K562 (cell line): ENCODE data around the gene PRDM1. TPM values are rescaled to one million over a fixed set of nuclear protein-coding genes. Genes with fewer than 3 reads are reported as not detected.
A peak's percentile ranks its signal among the peaks of the same experiment; 100 is the strongest.

Source experiments
- BRD9 ChIP-seq: fragments of 450-650 bp; IDR thresholded peaks from 2 replicates; pipeline ENCODE4 v1.6.1; 2018; ENCODE audit warnings: low read depth; ENCODE audit not compliant: partially characterized antibody
- E2F1 ChIP-seq: sonication (generic); formaldehyde crosslinking; IDR thresholded peaks from 2 replicates; pipeline ENCODE4 v1.8.1; 2023; ENCODE audit warnings: mild to moderate bottlenecking, missing genetic modification reagents, moderate library complexity
- L3MBTL2 ChIP-seq: fragments of 450-650 bp; IDR thresholded peaks from 2 replicates; pipeline ENCODE4 v1.6.1; 2016; ENCODE audit warnings: mild to moderate bottlenecking, moderate library complexity
- NFIC ChIP-seq: fragments of 450-650 bp; IDR thresholded peaks from 2 replicates; pipeline ENCODE4 v1.6.1; 2017; ENCODE audit warnings: mild to moderate bottlenecking, inconsistent platforms
- PURB ChIP-seq: sonication (generic); formaldehyde crosslinking; IDR thresholded peaks from 2 replicates; pipeline ENCODE4 v1.9.0; 2021; ENCODE audit warnings: low read depth, mild to moderate bottlenecking, missing genetic modification reagents
- polyA plus RNA-seq, 8 experiments: library from polyadenylated mRNA; depleted of rRNA in 4 of 8; stranded (reverse) in 5 of 8; unstranded in 3 of 8; fragments of >200 nt; fragmentation: Nextera tagmentation in 2 of 8; fragmentation: Illumina TruSeq in 1 of 8; extraction: Ambion mirVana in 2 of 8; extraction: Trizol in 1 of 8; gene quantifications; 2 replicates each; pipeline versions ENCODE4 v1.2.1 to v1.2.3, GENCODE V29; 2011 to 2014; ENCODE audit warnings: inconsistent platforms in 1 of 8, missing spikeins in 1 of 8
- total RNA-seq, 7 experiments: library from RNA; depleted of rRNA in 6 of 7; stranded (reverse); fragments of >200 nt in 6 of 7; fragmentation: Illumina TruSeq in 2 of 7; extraction: Trizol in 2 of 7; gene quantifications; 2 replicates each; pipeline versions ENCODE4 v1.2.1 to v1.2.3, GENCODE V29; 2011 to 2021; ENCODE audit warnings: low replicate concordance in 1 of 7
- TF ChIP-seq, protein P1 (sequence below), 2 experiments: fragments of 450-650 bp; formaldehyde crosslinking in 1 of 2; IDR thresholded peaks; 2 replicates each; pipeline versions ENCODE4 v1.4.0 to v1.6.1; 2014 to 2020; ENCODE audit warnings: mild to moderate bottlenecking in 2 of 2, borderline replicate concordance in 1 of 2, low read depth in 1 of 2
- TF ChIP-seq, protein P2 (sequence below): fragments of 450-650 bp; IDR thresholded peaks from 2 replicates; pipeline ENCODE4 v1.6.1; 2016; ENCODE audit warnings: mild to moderate bottlenecking, moderate library complexity

The PRDM1 gene
- total and polyA plus RNA-seq, 9 of the 15 experiments (the other 6 are each of a cell fraction or from before 2014, with no cell fraction given): 0.09 to 0.89 (median 0.27) TPM

DNA sequence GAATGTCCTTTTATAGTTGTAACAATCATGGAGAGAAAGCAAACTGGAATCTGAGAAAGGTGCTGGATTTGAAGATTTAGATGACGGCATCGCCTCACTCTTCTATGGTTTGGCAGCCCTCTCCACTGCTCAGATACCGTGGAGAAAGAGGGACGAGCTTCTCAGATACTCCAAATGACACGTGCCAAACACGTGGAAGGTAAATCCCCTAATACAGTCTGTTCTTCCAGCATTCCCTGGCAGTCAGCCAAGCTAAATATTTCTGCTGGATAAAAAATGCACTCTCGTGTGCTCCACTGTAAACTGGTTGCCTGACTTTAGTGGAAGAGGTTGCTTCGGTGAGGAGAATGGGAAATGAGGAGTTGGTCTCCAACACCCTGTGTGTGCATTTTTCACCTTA, 16.7 kb upstream of the PRDM1 start (continued):
- TF ChIP-seq, protein P1, sequence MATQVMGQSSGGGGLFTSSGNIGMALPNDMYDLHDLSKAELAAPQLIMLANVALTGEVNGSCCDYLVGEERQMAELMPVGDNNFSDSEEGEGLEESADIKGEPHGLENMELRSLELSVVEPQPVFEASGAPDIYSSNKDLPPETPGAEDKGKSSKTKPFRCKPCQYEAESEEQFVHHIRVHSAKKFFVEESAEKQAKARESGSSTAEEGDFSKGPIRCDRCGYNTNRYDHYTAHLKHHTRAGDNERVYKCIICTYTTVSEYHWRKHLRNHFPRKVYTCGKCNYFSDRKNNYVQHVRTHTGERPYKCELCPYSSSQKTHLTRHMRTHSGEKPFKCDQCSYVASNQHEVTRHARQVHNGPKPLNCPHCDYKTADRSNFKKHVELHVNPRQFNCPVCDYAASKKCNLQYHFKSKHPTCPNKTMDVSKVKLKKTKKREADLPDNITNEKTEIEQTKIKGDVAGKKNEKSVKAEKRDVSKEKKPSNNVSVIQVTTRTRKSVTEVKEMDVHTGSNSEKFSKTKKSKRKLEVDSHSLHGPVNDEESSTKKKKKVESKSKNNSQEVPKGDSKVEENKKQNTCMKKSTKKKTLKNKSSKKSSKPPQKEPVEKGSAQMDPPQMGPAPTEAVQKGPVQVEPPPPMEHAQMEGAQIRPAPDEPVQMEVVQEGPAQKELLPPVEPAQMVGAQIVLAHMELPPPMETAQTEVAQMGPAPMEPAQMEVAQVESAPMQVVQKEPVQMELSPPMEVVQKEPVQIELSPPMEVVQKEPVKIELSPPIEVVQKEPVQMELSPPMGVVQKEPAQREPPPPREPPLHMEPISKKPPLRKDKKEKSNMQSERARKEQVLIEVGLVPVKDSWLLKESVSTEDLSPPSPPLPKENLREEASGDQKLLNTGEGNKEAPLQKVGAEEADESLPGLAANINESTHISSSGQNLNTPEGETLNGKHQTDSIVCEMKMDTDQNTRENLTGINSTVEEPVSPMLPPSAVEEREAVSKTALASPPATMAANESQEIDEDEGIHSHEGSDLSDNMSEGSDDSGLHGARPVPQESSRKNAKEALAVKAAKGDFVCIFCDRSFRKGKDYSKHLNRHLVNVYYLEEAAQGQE (IDR thresholded peaks at IDR 0.05; ENCODE audit: borderline replicate concordance): no peak
- TF ChIP-seq, protein P1 (CRISPR knock-in tag; IDR thresholded peaks at IDR 0.05; ENCODE audit: low read depth): no peak
- TF ChIP-seq L3MBTL2 (peak; percentile 80), E2F1 (CRISPR knock-in tag) (no peak), NFIC (peak; percentile 78), BRD9 (no peak), PURB (CRISPR knock-in tag) (no peak)
- TF ChIP-seq, protein P2, sequence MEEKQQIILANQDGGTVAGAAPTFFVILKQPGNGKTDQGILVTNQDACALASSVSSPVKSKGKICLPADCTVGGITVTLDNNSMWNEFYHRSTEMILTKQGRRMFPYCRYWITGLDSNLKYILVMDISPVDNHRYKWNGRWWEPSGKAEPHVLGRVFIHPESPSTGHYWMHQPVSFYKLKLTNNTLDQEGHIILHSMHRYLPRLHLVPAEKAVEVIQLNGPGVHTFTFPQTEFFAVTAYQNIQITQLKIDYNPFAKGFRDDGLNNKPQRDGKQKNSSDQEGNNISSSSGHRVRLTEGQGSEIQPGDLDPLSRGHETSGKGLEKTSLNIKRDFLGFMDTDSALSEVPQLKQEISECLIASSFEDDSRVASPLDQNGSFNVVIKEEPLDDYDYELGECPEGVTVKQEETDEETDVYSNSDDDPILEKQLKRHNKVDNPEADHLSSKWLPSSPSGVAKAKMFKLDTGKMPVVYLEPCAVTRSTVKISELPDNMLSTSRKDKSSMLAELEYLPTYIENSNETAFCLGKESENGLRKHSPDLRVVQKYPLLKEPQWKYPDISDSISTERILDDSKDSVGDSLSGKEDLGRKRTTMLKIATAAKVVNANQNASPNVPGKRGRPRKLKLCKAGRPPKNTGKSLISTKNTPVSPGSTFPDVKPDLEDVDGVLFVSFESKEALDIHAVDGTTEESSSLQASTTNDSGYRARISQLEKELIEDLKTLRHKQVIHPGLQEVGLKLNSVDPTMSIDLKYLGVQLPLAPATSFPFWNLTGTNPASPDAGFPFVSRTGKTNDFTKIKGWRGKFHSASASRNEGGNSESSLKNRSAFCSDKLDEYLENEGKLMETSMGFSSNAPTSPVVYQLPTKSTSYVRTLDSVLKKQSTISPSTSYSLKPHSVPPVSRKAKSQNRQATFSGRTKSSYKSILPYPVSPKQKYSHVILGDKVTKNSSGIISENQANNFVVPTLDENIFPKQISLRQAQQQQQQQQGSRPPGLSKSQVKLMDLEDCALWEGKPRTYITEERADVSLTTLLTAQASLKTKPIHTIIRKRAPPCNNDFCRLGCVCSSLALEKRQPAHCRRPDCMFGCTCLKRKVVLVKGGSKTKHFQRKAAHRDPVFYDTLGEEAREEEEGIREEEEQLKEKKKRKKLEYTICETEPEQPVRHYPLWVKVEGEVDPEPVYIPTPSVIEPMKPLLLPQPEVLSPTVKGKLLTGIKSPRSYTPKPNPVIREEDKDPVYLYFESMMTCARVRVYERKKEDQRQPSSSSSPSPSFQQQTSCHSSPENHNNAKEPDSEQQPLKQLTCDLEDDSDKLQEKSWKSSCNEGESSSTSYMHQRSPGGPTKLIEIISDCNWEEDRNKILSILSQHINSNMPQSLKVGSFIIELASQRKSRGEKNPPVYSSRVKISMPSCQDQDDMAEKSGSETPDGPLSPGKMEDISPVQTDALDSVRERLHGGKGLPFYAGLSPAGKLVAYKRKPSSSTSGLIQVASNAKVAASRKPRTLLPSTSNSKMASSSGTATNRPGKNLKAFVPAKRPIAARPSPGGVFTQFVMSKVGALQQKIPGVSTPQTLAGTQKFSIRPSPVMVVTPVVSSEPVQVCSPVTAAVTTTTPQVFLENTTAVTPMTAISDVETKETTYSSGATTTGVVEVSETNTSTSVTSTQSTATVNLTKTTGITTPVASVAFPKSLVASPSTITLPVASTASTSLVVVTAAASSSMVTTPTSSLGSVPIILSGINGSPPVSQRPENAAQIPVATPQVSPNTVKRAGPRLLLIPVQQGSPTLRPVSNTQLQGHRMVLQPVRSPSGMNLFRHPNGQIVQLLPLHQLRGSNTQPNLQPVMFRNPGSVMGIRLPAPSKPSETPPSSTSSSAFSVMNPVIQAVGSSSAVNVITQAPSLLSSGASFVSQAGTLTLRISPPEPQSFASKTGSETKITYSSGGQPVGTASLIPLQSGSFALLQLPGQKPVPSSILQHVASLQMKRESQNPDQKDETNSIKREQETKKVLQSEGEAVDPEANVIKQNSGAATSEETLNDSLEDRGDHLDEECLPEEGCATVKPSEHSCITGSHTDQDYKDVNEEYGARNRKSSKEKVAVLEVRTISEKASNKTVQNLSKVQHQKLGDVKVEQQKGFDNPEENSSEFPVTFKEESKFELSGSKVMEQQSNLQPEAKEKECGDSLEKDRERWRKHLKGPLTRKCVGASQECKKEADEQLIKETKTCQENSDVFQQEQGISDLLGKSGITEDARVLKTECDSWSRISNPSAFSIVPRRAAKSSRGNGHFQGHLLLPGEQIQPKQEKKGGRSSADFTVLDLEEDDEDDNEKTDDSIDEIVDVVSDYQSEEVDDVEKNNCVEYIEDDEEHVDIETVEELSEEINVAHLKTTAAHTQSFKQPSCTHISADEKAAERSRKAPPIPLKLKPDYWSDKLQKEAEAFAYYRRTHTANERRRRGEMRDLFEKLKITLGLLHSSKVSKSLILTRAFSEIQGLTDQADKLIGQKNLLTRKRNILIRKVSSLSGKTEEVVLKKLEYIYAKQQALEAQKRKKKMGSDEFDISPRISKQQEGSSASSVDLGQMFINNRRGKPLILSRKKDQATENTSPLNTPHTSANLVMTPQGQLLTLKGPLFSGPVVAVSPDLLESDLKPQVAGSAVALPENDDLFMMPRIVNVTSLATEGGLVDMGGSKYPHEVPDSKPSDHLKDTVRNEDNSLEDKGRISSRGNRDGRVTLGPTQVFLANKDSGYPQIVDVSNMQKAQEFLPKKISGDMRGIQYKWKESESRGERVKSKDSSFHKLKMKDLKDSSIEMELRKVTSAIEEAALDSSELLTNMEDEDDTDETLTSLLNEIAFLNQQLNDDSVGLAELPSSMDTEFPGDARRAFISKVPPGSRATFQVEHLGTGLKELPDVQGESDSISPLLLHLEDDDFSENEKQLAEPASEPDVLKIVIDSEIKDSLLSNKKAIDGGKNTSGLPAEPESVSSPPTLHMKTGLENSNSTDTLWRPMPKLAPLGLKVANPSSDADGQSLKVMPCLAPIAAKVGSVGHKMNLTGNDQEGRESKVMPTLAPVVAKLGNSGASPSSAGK: peak; percentile 76
